HT1080 (cell line): ENCODE measurements around the gene ULK1. TPM values are rescaled to one million over a fixed set of nuclear protein-coding genes. Genes with fewer than 3 reads are reported as not detected.
A peak's percentile ranks its signal among the peaks of the same experiment; 100 is the strongest.

ENCODE experiments used
- DNase-seq: peaks from one replicate; pipeline ENCODE4 v3.0.0-alpha.2; 2015; ENCODE audit warnings: low read depth
- total RNA-seq: library from RNA; depleted of rRNA; stranded (reverse); fragments of >200 nt; shearing (Covaris generic); gene quantifications from 2 replicates; pipeline ENCODE4 v1.2.3, GENCODE V29; 2014

ULK1 gene
- total RNA-seq, 1 experiment from 2014 or later, result 4.6 TPM

DNA sequence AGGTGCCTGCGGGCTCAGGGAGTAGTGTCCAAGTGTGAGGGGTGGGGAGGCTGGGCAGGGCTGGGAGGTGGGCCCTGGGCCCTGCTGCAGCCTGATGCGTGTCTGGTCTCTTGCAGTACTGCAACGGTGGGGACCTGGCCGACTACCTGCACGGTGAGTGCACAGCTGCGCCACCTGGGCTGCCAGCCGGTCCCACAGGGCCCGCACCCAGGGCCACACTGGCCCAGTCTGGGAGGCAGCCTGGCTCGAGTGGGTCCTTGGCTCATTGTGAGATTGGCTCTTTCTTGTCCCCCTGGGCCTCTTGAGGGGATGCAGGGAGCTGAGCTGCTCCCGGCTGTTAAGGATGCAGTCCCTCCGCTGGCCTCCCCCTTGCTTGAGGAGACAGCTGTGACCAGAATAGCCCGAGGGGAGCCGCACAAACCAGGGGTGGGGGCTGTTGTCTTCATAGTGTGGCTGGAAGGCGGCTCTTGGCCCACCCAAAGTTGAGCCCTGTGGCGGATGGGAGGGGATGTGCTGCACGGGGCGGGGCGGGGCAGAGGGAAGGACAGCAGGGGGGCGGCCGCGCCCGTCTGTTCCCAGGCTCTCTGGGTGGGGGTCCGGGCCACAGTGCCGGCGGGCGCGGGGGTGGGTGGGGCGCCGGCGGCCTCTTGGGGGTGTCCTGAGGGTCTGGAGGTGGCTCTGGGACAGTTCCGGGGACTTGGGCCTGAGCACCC is 13.1 kb downstream of the ULK1 start:
- DNase-seq, result no peak

DNA sequence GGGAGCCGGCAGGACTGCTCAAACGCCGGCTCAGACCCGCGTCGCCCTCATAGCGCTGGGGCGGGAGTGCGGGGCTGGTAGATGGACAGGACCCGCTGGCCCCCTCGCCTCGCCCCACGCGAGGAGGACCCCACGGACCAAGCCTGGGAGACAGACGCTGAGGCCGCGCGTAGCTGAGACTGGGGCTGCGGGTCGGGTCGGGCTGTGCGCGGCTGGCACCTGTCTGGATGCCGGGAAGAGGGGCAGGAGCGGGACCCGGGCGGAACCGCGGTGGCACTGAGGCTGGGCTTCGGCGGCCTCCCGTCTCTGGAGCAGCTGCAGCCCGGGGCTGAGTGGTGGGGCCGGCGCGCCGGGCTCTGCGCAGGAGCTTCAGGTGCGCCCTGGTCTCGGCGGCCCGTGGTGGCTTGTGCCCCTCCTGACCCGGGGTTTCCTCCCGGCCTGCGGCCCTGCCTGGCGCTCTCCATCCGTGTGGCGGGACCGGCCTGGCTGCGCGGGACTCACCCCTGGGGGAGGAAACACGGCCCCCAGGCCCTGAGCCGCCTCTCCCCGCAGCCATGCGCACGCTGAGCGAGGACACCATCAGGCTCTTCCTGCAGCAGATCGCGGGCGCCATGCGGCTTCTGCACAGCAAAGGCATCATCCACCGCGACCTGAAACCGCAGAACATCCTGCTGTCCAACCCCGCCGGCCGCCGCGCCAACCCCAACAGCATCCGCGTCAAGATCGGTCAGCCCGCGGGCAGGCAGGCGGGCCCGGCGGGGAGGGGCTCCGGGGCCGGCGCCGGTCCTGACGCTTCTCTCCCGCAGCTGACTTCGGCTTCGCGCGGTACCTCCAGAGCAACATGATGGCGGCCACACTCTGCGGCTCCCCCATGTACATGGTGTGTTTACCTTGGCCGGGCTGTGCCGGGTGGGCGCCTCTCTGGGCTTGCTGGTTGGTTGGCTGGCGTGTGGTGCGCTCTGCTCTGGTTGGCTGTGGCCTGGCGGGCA is 14.0 kb downstream of the ULK1 start:
- no peak for DNase-seq

DNA sequence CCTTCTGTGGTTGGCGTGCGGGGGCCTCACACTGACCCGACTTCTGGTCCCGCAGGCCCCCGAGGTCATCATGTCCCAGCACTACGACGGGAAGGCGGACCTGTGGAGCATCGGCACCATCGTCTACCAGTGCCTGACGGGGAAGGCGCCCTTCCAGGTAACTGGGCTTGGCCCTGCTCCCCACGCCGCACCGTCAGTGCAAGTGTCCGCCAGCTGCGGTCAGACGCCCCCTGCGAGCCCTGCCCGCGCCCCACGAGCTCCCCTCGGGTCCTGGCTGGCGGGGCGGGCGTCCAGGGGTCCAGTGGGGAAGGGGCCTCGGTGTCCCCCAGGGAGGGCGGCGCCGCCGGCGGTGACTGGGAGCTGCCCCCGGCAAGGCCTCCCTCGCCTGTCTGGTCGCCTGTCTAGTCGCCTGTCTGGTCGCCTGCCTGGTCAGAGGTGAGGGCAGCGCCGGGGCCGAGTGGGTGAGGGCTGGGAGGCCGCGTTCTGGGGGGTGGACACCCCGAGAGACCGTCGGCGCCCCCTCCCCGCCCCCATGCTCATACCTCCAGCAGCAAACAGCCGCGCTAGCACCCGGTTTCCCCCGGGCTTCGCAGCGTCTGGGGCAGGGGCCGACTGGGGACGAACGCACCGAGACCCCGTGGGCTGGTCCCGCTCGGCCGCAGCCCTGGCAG is 14.8 kb downstream of the ULK1 start:
- DNase-seq, result no peak

DNA sequence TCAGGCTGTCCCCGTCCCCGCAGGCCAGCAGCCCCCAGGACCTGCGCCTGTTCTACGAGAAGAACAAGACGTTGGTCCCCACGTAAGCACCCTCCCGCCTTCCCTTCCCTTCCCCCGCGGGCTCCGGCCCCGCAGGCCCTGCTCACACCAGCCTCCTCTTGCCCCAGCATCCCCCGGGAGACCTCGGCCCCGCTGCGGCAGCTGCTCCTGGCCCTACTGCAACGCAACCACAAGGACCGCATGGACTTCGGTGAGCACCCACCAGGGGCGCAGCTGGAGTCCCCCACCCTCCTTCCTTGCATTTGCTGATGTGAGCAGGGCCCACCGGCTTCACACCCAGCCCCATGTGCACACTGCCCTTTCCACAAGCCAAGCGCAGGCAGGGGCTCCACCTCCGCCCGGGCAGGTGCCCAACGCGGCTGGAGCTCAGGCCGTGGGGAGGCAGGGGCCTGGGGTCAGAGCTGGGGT is 15.4 kb downstream of the ULK1 start:
- no peak for DNase-seq

DNA sequence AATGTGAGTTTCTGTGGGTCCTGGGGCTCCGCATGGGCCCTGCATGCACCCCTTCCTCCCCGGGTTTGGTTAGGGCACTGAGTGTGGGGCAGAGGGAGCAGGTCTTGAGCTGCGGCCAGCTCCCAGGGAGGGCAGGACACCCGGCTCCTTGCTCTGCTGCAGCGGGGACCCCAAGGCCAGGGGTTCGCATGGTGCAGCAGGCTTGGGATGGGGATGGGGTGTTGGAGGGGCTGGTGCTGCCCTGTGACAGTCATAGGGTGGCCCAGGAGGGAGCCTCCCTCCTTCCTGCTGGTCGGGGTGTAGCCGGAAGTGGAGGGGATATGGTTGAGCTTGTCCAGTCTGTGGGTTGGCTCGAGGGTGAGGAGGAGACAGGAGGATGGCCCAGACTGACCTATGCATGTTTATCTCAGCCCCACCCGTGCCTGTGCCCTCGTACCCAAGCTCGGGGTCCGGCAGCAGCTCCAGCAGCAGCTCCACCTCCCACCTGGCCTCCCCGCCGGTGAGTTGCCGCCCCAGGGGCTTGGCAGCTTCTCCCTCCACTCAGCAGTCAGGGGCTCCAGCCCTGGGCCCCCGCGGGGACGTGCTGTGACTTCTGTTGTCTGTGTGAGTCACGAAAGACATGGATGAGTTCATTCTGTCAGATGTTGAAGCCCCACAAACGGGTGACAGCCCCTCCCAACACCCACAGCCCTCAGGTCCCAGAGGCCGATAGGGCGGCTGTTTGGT is 16.0 kb downstream of the ULK1 start:
- DNase-seq, result no peak

DNA sequence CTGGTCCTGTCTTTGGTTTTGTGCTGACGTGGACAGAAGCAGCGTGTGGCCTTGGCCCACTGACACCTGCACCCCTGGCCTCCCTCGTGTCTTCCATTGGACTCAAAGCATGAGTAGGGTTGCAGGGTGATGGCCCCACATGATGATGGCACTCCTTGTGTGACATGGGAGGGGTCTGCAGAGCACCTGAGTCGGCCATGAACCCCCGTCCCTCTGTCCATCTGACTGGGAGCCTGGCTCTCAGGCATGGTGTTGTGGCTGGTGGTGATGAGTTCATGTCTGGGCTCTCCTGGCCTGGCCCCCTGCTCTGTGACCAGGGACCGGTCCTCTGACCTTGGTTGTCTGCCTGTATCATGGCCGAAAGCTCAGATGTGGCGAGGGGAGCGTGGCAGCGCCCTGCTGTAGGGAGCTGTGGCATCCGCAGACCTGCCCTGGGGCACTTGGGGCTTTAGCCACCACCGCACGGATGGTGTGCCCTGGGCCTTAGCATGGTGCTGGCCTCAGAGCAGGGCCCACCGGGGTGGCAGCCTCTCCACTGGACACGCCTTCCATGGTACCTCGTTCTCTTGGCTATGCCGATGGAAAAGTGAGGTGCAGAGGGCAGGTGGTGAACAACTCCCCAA is 16.7 kb downstream of the ULK1 start:
- no peak for DNase-seq

DNA sequence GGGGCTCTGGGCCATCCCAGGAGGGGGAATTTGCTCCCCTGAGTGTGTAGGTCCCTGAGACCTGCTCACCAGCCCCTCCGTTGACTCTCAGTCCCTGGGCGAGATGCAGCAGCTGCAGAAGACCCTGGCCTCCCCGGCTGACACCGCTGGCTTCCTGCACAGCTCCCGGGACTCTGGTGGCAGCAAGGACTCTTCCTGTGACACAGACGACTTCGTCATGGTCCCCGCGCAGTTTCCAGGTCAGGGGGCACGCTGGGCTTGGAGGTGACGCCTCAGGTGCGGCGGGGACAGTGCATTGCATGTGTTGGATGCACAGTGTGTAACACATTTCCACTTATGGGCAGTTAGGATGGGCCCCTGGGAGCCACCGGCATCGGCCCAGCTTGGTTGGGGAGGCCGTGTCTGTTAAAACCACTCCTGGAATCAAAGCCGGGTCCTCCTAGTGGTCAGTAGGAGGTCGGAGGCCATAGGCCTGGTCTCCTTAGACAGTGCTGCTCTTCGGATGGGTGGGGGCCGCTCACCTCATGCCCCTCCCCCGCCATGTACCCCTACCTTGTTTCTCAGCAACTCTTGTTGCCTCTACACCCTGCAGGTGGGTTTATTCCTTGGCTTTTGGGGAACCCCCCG is 17.5 kb downstream of the ULK1 start:
- peak; percentile 13 for DNase-seq

DNA sequence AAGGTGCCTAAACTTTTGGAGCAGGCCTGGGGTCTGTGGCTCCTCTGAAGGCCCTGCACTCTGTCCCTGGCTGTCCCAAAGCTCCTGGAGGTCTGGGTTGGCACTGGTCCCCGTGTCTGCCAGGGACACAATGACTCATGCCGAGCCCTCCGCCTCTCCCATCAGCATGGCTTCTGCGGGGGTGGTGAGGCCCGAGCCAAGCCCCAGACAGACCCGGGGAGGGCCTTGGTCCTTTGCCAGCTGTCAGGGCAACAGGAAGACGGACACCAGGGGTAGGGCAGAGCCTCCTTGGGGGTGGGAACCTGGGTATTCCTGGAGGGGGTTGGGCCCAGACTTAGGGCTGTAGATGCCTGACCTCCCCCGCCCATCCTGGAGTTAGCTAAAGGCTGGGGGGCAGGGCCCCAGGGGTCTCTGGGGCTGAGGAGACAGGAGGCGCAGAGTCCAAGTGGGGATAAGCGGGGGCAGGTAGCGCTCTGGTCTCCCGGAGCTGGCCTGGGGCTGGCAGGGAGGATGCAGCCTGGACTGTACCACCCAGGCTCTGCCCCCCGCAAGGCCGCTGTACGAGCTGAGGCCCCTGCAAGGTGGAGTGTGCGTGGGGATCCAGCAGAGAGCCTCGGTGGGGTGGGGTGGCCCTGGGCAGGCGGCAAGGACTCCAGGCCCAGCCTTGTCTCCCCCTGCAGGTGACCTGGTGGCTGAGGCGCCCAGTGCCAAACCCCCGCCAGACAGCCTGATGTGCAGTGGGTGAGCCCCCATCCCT is 18.3 kb downstream of the ULK1 start:
- DNase-seq, result peak; percentile 84

DNA sequence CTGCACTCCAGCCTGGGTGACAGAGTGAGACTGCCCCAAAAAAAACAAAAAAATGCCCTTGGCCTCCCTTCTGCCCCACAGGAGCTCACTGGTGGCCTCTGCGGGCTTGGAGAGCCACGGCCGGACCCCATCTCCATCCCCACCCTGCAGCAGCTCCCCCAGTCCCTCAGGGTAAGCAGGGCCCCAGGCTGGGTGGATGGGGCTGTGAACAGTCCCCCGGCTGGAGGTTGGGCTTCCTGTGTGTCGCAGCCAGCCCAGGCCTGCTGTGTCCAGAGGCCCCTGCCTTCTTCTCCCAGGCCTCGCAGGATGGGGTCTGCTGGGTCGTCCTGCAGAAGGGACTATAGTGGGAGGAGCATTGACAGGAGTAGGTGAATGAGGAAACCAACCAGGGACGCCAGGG is 19.2 kb downstream of the ULK1 start:
- no peak for DNase-seq

DNA sequence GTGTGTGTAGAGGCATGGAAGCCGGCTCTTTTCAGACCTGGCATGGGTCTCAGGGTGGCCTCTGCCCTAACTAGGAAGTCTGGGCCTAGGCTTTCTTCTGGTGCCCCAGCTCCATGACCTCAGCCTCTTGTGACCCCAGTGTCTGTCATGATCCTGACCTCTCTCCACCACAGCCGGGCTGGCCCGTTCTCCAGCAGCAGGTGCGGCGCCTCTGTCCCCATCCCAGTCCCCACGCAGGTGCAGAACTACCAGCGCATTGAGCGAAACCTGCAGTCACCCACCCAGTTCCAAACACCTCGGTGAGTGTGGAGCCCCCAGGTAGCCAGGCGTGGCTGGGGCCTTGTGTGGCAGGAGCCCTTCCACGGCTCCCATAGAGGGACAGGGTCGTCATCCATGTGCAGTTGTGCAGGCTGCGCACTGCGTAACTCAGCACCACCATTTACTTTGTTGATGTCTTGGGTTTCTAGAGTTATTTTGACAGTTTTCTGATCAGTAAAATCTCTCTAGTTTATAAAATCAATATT is 19.8 kb downstream of the ULK1 start:
- no peak for DNase-seq

DNA sequence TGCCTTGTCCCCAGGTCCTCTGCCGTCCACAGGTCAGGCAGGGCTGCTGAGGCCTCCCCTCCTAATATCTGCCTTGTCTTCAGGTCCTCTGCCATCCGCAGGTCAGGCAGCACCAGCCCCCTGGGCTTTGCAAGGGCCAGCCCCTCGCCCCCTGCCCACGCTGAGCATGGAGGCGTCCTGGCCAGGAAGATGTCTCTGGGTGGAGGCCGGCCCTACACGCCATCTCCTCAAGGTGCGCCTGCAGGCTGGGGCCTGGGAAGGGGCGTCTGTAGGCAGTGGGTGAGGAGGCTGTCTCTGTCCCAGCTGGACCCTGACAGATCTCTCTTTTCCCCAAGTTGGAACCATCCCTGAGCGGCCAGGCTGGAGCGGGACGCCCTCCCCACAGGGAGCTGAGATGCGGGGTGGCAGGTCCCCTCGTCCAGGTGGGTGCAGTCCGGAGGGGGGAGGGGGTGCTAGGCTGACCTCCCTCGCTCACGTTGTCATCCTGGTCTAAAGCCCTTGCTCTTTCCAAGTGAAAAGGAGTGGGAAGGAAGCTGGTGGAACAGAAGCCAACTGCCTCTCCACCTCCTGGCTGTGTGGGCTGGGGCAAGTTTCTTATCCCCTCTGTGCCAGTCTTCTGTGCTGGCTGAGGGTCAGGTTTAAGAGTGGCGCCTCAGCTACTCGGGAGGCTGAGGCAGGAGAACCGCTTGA is 20.7 kb downstream of the ULK1 start:
- no peak for DNase-seq

DNA sequence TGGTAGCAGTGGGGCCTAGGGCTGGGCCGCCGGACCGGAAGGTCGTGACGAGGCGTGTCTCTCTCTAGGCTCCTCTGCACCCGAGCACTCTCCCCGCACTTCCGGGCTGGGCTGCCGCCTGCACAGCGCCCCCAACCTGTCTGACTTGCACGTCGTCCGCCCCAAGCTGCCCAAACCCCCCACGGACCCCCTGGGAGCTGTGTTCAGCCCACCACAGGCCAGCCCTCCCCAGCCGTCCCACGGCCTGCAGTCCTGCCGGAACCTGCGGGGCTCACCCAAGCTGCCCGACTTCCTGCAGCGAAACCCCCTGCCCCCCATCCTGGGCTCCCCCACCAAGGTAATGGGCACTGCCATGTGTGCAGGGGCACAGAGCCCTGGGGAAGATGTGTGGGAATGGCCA is 21.4 kb downstream of the ULK1 start:
- DNase-seq, result no peak

DNA sequence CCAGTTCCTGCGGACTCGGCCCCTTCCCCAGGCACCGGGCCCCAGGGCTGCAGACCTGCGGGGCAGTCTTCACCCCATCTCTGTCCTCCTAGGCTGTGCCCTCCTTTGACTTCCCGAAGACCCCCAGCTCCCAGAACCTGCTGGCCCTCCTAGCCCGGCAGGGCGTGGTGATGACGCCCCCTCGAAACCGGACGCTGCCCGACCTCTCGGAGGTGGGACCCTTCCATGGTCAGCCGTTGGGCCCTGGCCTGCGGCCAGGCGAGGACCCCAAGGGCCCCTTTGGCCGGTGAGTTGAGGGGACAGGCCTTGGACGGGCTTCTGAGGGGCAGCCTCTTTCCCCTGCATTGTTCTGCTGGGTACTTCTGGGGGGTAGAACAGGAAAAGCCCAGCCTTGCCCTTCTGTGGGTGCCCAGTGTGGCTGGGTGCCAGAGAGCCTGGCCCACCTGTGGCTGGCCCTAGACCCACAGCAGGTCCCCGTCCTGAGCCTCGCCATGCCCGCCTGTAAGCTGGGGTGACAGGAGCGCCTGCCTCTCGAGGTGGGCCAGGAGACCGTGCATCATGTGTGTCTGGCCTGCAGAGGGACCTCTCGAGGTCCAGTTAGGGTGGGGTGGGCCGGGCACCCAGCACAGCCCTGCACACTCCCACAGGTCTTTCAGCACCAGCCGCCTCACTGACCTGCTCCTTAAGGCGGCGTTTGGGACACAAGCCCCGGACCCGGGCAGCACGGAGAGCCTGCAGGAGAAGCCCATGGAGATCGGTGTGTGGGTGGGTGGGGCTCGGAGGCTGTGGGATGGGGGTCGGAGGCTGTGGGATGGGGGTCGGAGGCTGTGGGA is 22.1 kb downstream of the ULK1 start:
- DNase-seq, result no peak

DNA sequence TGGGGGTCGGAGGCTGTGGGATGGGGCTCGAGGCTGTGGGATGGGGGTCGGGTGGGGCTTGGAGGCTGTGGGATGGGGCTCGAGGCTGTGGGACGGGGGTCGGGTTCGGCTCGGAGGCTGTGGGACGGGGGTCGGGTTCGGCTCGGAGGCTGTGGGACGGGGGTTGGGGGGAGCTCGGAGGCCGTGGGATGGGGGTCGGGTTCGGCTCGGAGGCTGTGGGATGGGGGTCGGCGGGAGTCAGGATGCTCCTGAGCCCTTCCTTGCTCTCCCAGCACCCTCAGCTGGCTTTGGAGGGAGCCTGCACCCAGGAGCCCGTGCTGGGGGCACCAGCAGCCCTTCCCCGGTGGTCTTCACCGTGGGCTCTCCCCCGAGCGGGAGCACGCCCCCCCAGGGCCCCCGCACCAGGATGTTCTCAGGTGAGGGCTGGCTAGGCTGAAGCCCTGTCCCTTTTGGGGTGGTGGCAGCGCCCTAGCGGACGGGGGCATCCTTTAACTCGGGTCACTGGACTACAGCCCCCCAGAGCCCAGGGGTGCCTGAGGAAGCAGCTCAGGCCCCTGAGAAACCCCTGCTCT is 22.8 kb downstream of the ULK1 start:
- no peak for DNase-seq

DNA sequence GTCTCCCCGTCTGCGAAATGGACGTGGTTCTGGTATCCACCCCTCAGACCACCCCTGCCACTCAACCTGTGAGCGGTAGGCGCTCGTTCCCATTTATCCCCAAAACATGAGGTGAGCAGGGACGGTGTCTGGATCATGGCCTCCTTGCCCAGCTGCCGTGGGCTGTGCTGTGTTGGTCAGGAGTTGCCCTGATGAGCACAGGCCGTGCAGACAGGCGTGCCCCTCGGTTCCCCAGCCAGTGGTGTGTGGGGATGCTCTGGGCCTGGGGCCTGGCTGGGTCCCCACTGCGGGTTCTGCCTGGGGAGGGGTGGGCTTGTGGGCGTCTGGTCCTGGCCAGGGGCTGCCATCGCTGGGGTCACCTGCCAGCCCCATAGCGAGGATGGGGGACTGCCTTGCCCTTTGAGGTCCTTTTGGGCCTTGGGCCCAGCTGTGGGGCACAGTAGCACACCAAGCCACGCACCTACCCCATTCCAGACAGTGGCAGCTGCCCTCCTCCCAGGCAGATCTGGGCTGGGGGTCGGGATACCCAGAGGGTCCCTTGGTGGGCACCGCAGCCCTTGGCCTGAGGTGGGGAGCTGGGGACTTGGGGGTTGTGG is 23.4 kb downstream of the ULK1 start:
- no peak for DNase-seq

DNA sequence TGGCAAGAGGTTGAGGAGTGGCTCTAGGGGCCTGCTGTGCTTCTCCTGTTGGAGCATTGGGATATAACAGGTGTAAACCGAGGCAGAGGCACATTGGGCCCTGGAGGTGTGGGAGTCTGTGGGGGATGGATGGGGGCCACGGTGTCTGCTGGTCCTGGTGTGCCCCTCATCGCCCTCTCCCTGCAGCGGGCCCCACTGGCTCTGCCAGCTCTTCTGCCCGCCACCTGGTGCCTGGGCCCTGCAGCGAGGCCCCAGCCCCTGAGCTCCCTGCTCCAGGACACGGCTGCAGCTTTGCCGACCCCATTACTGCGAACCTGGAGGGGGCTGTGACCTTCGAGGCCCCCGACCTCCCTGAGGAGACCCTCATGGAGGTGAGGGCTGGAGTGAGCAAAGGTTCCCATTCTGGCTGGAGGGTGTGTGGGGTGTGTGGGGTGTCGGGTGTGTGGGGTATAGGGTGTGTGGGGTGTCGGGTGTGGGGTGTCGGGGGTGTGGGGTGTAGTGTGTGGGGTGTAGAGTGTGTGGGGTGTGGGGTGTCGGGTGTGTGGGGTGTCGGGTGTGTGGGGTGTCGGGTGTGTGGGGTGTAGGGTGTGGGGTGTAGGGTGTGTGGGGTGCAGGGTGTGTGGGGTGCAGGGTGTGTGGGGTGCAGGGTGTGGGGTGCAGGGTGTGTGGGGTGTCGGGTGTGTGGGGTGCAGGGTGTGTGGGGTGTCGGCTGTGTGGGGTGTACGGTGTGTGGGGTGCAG is 24.1 kb downstream of the ULK1 start:
- DNase-seq, result no peak
